ENCODE results near the gene FAM83D. TPM values are rescaled to one million over a fixed set of nuclear protein-coding genes. Genes with fewer than 3 reads are reported as not detected.
A peak's percentile ranks its signal among the peaks of the same experiment; 100 is the strongest.

FAM83D gene
- total RNA-seq, result 1 to 10 TPM; 1.3 to 4.0 (median 2.4) TPM
- 1.4 TPM for total RNA-seq (2013)
- total RNA-seq, result 1.2 to 5.7 (median 2.9) reads per million in 29 experiments

GRCh38 chr20:38926142-38926933, at the start of gene FAM83D:
FAM83D (plus strand) TSS chr20:38926417; CDS start chr20:38926443, 26 bp downstream.
- no peaks in the 10 kb centered on the region for H3K27me3 Mint-ChIP-seq
- peak within 1 kb of the TSS; percentile 36 for H3K27ac ChIP-seq (ENCODE audit: low read length)
- H3K4me1 ChIP-seq (ENCODE audit: control insufficient read depth in 1 of 2, extremely low read depth in 1 of 2, insufficient read depth in 2 of 2, low read length in 2 of 2), result peaks cover 0 to 38% of the 10 kb centered on the region in 2 experiments
- H3K4me3 ChIP-seq (ENCODE audit: control insufficient read depth in 1 of 2, extremely low read depth in 1 of 2, low read length in 1 of 2), result peak within 1 kb of the TSS; percentile 59 to 70
- CTCF ChIA-PET, result interaction anchor here in 1 of 2 donors (0.6 to 1.3 kb wide), 2 partner anchors 36 to 86 kb away, joined by 4 to 16 read pairs; partner anchors contain the start of gene DHX35
- H3K9me3 Mint-ChIP-seq, result no peaks in the 10 kb centered on the region
- peak within 1 kb of the TSS; percentile 39 to 75 for H3K27ac Mint-ChIP-seq
- no peaks in the 10 kb centered on the region for H3K36me3 Mint-ChIP-seq
- POLR2A ChIA-PET, result interaction anchor here in 1 of 2 donors (0.6 kb wide), 2 partner anchors 90 to 182 kb away, joined by 3 read pairs; no protein-coding TSS in a partner anchor
- H3K27me3 ChIP-seq (replicated peaks in 1 of 2; ENCODE audit: control insufficient read depth in 2 of 2, extremely low read depth in 1 of 2, insufficient read depth in 2 of 2, low read length in 1 of 2), result peaks cover 0 to 4% of the 10 kb centered on the region in 2 experiments
- H3K4me3 Mint-ChIP-seq, result peak within 1 kb of the TSS; percentile 75 to 83 (median 77)
- peaks cover 0 to 5% of the 10 kb centered on the region in 2 donors for H3K36me3 ChIP-seq (ENCODE audit: control insufficient read depth in 2 of 2, extremely low read depth in 1 of 2, insufficient read depth in 1 of 2, low read length in 1 of 2)
- peaks cover 23 to 31% (median 28%) of the 10 kb centered on the region in 3 donors for H3K4me1 Mint-ChIP-seq
- DNase-seq (peak; percentile 79 to 96 (median 91)), ATAC-seq (replicated peaks in 1 of 4) (peak; percentile 93 to 95 (median 94))
- under 1% methylated on average over 94 of the region's 95 CpGs for WGBS (ENCODE audit: insufficient coverage)
- no peaks in the 10 kb centered on the region for H3K9me3 ChIP-seq

GRCh38 chr20:38877483-38877882, 48.7 kb upstream of the FAM83D start:
- Mint-ChIP-seq H3K27me3 (no peaks in the 10 kb centered on the region), H3K4me1 (peaks cover 95 to 98% (median 96%) of the 10 kb centered on the region in 3 donors), H3K27ac (peak overlapping the region; percentile 77), H3K4me3 (no peak overlapping the region), H3K36me3 (peaks cover 8% of the 10 kb centered on the region), H3K9me3 (no peaks in the 10 kb centered on the region)
- ChIA-PET CTCF (no interaction called here), POLR2A (interaction anchor here in 1 of 2 donors (5.0 kb wide), 1 partner anchor 36 kb away, joined by 79 read pairs; no protein-coding TSS in a partner anchor)
- Histone ChIP-seq H3K4me3 (ENCODE audit: control insufficient read depth in 1 of 2, extremely low read depth in 1 of 2, low read length in 1 of 2) (no peak overlapping the region), H3K9me3 (no peaks in the 10 kb centered on the region), H3K27me3 (replicated peaks in 1 of 2; ENCODE audit: control insufficient read depth in 2 of 2, extremely low read depth in 1 of 2, insufficient read depth in 2 of 2, low read length in 1 of 2) (no peaks in the 10 kb centered on the region), H3K27ac (ENCODE audit: low read length) (no peak overlapping the region), H3K36me3 (ENCODE audit: control insufficient read depth in 2 of 2, extremely low read depth in 1 of 2, insufficient read depth in 1 of 2, low read length in 1 of 2) (no peaks in the 10 kb centered on the region), H3K4me1 (ENCODE audit: control insufficient read depth in 1 of 2, extremely low read depth in 1 of 2, insufficient read depth in 2 of 2, low read length in 2 of 2) (peaks cover 34 to 63% of the 10 kb centered on the region in 2 experiments)
- ATAC-seq (replicated peaks in 1 of 4), result no peak
- no peak for DNase-seq
- 70% methylated on average over 2 of the region's 6 CpGs for WGBS (ENCODE audit: insufficient coverage)

- H3K36me3 Mint-ChIP-seq, result peaks cover 12% of the 10 kb centered on the region
- DNase-seq, result no peak
- no peaks in the 10 kb centered on the region for H3K27me3 ChIP-seq (replicated peaks in 1 of 2; ENCODE audit: control insufficient read depth in 2 of 2, extremely low read depth in 1 of 2, insufficient read depth in 2 of 2, low read length in 1 of 2)
- H3K9me3 Mint-ChIP-seq, result no peaks in the 10 kb centered on the region
- H3K27ac Mint-ChIP-seq, result peak overlapping the region; percentile 77
- POLR2A ChIA-PET, result interaction anchor here (0.7 to 1.1 kb wide), 3 partner anchors 9 to 38 kb away, joined by 3 read pairs; no protein-coding TSS in a partner anchor
- peaks cover 0 to 3% of the 10 kb centered on the region in 2 donors for H3K36me3 ChIP-seq (ENCODE audit: control insufficient read depth in 2 of 2, extremely low read depth in 1 of 2, insufficient read depth in 1 of 2, low read length in 1 of 2)
- no peak overlapping the region for H3K4me3 Mint-ChIP-seq
- no peak overlapping the region for H3K4me3 ChIP-seq (ENCODE audit: control insufficient read depth in 1 of 2, extremely low read depth in 1 of 2, low read length in 1 of 2)
- no peaks in the 10 kb centered on the region for H3K9me3 ChIP-seq
- WGBS (ENCODE audit: insufficient coverage), result 94% methylated on average over 9 of the region's 9 CpGs
- CTCF ChIA-PET, result interaction anchor here in 1 of 2 donors (1.0 to 1.3 kb wide), 2 partner anchors 14 to 126 kb away, joined by 3 to 4 read pairs; no protein-coding TSS in a partner anchor
- no peak for ATAC-seq (replicated peaks in 1 of 4)
- peaks cover 24 to 63% of the 10 kb centered on the region in 2 experiments for H3K4me1 ChIP-seq (ENCODE audit: control insufficient read depth in 1 of 2, extremely low read depth in 1 of 2, insufficient read depth in 2 of 2, low read length in 2 of 2)
- no peaks in the 10 kb centered on the region for H3K27me3 Mint-ChIP-seq
- peaks cover 95 to 96% (median 96%) of the 10 kb centered on the region in 3 donors for H3K4me1 Mint-ChIP-seq
- no peak overlapping the region for H3K27ac ChIP-seq (ENCODE audit: low read length)
These were observed 47.4 kb upstream of the FAM83D start for GRCh38 chr20:38878866-38879265.

GRCh38 chr20:38880952-38881735, 45.1 kb upstream of the FAM83D start:
- Mint-ChIP-seq H3K4me3 (peak overlapping the region in 1 of 3 donors; percentile 17), H3K9me3 (no peaks in the 10 kb centered on the region), H3K4me1 (peaks cover 77 to 83% (median 79%) of the 10 kb centered on the region in 3 donors), H3K36me3 (peaks cover 12% of the 10 kb centered on the region), H3K27me3 (no peaks in the 10 kb centered on the region), H3K27ac (peak overlapping the region; percentile 73 to 95)
- DNase-seq (no peak), ATAC-seq (replicated peaks in 1 of 4) (no peak)
- peaks cover 4 to 46% of the 10 kb centered on the region in 2 experiments for H3K4me1 ChIP-seq (ENCODE audit: control insufficient read depth in 1 of 2, extremely low read depth in 1 of 2, insufficient read depth in 2 of 2, low read length in 2 of 2)
- 93% methylated on average over 8 of the region's 14 CpGs for WGBS (ENCODE audit: insufficient coverage)
- ChIA-PET CTCF (interaction anchor here in 1 of 2 donors (0.9 kb wide), 1 partner anchor 12 kb away, joined by 4 read pairs; no protein-coding TSS in a partner anchor), POLR2A (interaction anchor here in 1 of 2 donors (0.6 kb wide), 1 partner anchor 129 kb away, joined by 3 read pairs; no protein-coding TSS in a partner anchor)
- peaks cover 4 to 6% of the 10 kb centered on the region in 2 donors for H3K36me3 ChIP-seq (ENCODE audit: control insufficient read depth in 2 of 2, extremely low read depth in 1 of 2, insufficient read depth in 1 of 2, low read length in 1 of 2)
- no peaks in the 10 kb centered on the region for H3K27me3 ChIP-seq (replicated peaks in 1 of 2; ENCODE audit: control insufficient read depth in 2 of 2, extremely low read depth in 1 of 2, insufficient read depth in 2 of 2, low read length in 1 of 2)
- H3K27ac ChIP-seq (ENCODE audit: low read length), result no peak overlapping the region
- H3K4me3 ChIP-seq (ENCODE audit: control insufficient read depth in 1 of 2, extremely low read depth in 1 of 2, low read length in 1 of 2), result no peak overlapping the region
- H3K9me3 ChIP-seq, result no peaks in the 10 kb centered on the region

GRCh38 chr20:38881806-38882440, 44.3 kb upstream of the FAM83D start:
- no peaks in the 10 kb centered on the region for H3K9me3 ChIP-seq

More at GRCh38 chr20:38881806-38882440, 44.3 kb upstream of the FAM83D start:
- Histone ChIP-seq H3K36me3 (ENCODE audit: control insufficient read depth in 2 of 2, extremely low read depth in 1 of 2, insufficient read depth in 1 of 2, low read length in 1 of 2) (peaks cover 6 to 9% of the 10 kb centered on the region in 2 donors), H3K4me1 (ENCODE audit: control insufficient read depth in 1 of 2, extremely low read depth in 1 of 2, insufficient read depth in 2 of 2, low read length in 2 of 2) (peaks cover 0 to 47% of the 10 kb centered on the region in 2 experiments), H3K4me3 (ENCODE audit: control insufficient read depth in 1 of 2, extremely low read depth in 1 of 2, low read length in 1 of 2) (no peak overlapping the region), H3K27me3 (replicated peaks in 1 of 2; ENCODE audit: control insufficient read depth in 2 of 2, extremely low read depth in 1 of 2, insufficient read depth in 2 of 2, low read length in 1 of 2) (no peaks in the 10 kb centered on the region), H3K27ac (ENCODE audit: low read length) (no peak overlapping the region)
- Mint-ChIP-seq H3K4me1 (peaks cover 76 to 79% (median 76%) of the 10 kb centered on the region in 3 donors), H3K27me3 (no peaks in the 10 kb centered on the region), H3K27ac (peak overlapping the region; percentile 87 to 95), H3K36me3 (peaks cover 12% of the 10 kb centered on the region), H3K4me3 (peak overlapping the region in 1 of 3 donors; percentile 2), H3K9me3 (no peaks in the 10 kb centered on the region)
- 100% methylated on average over 1 of the region's 4 CpGs for WGBS (ENCODE audit: insufficient coverage)
- DNase-seq (no peak), ATAC-seq (replicated peaks in 1 of 4) (no peak)
- ChIA-PET CTCF (interaction anchor here in 1 of 2 donors (0.9 kb wide), 2 partner anchors 11 to 39 kb away, joined by 4 read pairs; no protein-coding TSS in a partner anchor), POLR2A (interaction anchor here in 1 of 2 donors (0.6 kb wide), 1 partner anchor 129 kb away, joined by 3 read pairs; no protein-coding TSS in a partner anchor)
